ENCODE measurements around the gene SMAD6.

- TF ChIP-seq SMC3 (conservative IDR thresholded peaks at IDR 0.05; ENCODE audit: poor library complexity), result no peak
- no peak for TF ChIP-seq EZH2 (IDR thresholded peaks at IDR 0.05; ENCODE audit: borderline replicate concordance, insufficient read depth, low read length, poor library complexity, severe bottlenecking)
- no peak for TF ChIP-seq TAF1 (IDR thresholded peaks at IDR 0.05; ENCODE audit: low read depth)
- no peak for TF ChIP-seq CTCF (IDR thresholded peaks at IDR 0.05; ENCODE audit: poor library complexity, severe bottlenecking)
- no peak for TF ChIP-seq REST (IDR thresholded peaks at IDR 0.05; ENCODE audit: borderline replicate concordance)
- no peak for TF ChIP-seq EP300 (conservative IDR thresholded peaks at IDR 0.05; ENCODE audit: poor library complexity, severe bottlenecking)
- no peak for TF ChIP-seq POLR2AphosphoS5 (IDR thresholded peaks at IDR 0.05)
- TF ChIP-seq MXI1 (conservative IDR thresholded peaks at IDR 0.05; ENCODE audit: poor library complexity, severe bottlenecking), result no peak
- TF ChIP-seq RAD21 (conservative IDR thresholded peaks at IDR 0.05), result no peak
Measured at GRCh38 chr15:66709884-66710283, 7.8 kb downstream of the SMAD6 start.

All from neural cell (in vitro differentiated cells).